H9 (cell line): ENCODE measurements around the gene C2orf15. TPM values are rescaled to one million over a fixed set of nuclear protein-coding genes. Genes with fewer than 3 reads are reported as not detected.

Source experiments
- DNase-seq: peaks from one replicate; pipeline ENCODE4 v3.0.0-alpha.2; 2017
- H2AFZ ChIP-seq: one replicate; pipeline ENCODE4 v1.6.1; 2013; ENCODE audit warnings: mild to moderate bottlenecking, low read length, control low read depth, moderate library complexity
- H2AK5ac ChIP-seq: 2 replicates; pipeline ENCODE4 v1.6.1; 2013; ENCODE audit warnings: low read length, control low read depth, mixed read lengths; ENCODE audit not compliant: insufficient read length
- H2BK120ac ChIP-seq: one replicate; pipeline ENCODE4 v1.6.1; 2013; ENCODE audit warnings: low read depth, mild to moderate bottlenecking, low read length, control low read depth, inconsistent platforms; ENCODE audit not compliant: poor library complexity, severe bottlenecking
- H2BK12ac ChIP-seq: 2 replicates; pipeline ENCODE4 v1.6.1; 2013; ENCODE audit warnings: low read length, control low read depth, mixed read lengths, low read depth; ENCODE audit not compliant: insufficient read length
- H2BK15ac ChIP-seq: 2 replicates; pipeline ENCODE4 v1.6.1; 2013; ENCODE audit warnings: low read depth, low read length, control low read depth
- H2BK20ac ChIP-seq: one replicate; pipeline ENCODE4 v1.6.1; 2013; ENCODE audit warnings: low read depth, mild to moderate bottlenecking, low read length, control low read depth, inconsistent platforms; ENCODE audit not compliant: poor library complexity, severe bottlenecking
- H2BK5ac ChIP-seq: 2 replicates; pipeline ENCODE4 v1.6.1; 2013; ENCODE audit warnings: low read length, control low read depth, mixed read lengths; ENCODE audit not compliant: insufficient read length
- H3K14ac ChIP-seq: 2 replicates; pipeline ENCODE4 v1.6.1; 2013; ENCODE audit warnings: low read length, control low read depth; ENCODE audit not compliant: insufficient read depth
- H3K18ac ChIP-seq: 2 replicates; pipeline ENCODE4 v1.6.1; 2013; ENCODE audit warnings: low read depth, mild to moderate bottlenecking, mixed read lengths, low read length, control low read depth; ENCODE audit not compliant: insufficient read length
- H3K23ac ChIP-seq: 2 replicates; pipeline ENCODE4 v1.6.1; 2013; ENCODE audit warnings: low read length, control low read depth, mixed read lengths, low read depth; ENCODE audit not compliant: insufficient read length
- H3K23me2 ChIP-seq: 2 replicates; pipeline ENCODE4 v1.6.1; 2013; ENCODE audit warnings: low read depth, mild to moderate bottlenecking, mixed read lengths, low read length, control low read depth; ENCODE audit not compliant: insufficient read length, poor library complexity, severe bottlenecking
- H3K27ac ChIP-seq: 2 replicates; pipeline ENCODE4 v1.5.1; 2013; ENCODE audit warnings: low read length, control low read depth, mixed read lengths, low read depth; ENCODE audit not compliant: insufficient read length
- H3K27me3 ChIP-seq: 2 replicates; pipeline ENCODE4 v1.6.1; 2013; ENCODE audit warnings: low read length, control low read depth, inconsistent platforms; ENCODE audit not compliant: insufficient read depth
- H3K4ac ChIP-seq: 2 replicates; pipeline ENCODE4 v1.6.1; 2013; ENCODE audit warnings: low read depth, mild to moderate bottlenecking, control low read depth, inconsistent platforms, low read length, moderate library complexity
- H3K4me1 ChIP-seq: 2 replicates; pipeline ENCODE4 v1.6.1; 2013; ENCODE audit warnings: low read length, control low read depth, inconsistent platforms; ENCODE audit not compliant: insufficient read depth
- H3K4me2 ChIP-seq: 2 replicates; pipeline ENCODE4 v1.6.1; 2013; ENCODE audit warnings: low read length, control low read depth, mixed read lengths; ENCODE audit not compliant: insufficient read length, insufficient read depth
- H3K56ac ChIP-seq: 2 replicates; pipeline ENCODE4 v1.6.1; 2013; ENCODE audit warnings: low read depth, mild to moderate bottlenecking, mixed read lengths, low read length, control low read depth; ENCODE audit not compliant: insufficient read length
- H3K79me1 ChIP-seq: 2 replicates; pipeline ENCODE4 v1.6.1; 2013; ENCODE audit warnings: low read depth, mild to moderate bottlenecking, moderate library complexity, low read length, control low read depth, inconsistent platforms; ENCODE audit not compliant: insufficient read depth, poor library complexity, severe bottlenecking
- H3K79me2 ChIP-seq: 2 replicates; pipeline ENCODE4 v1.6.1; 2013; ENCODE audit warnings: low read length, control low read depth, inconsistent platforms; ENCODE audit not compliant: insufficient read depth
- H3K9ac ChIP-seq: 2 replicates; pipeline ENCODE4 v1.6.1; 2013; ENCODE audit warnings: low read length, control low read depth, mixed read lengths; ENCODE audit not compliant: insufficient read length; ENCODE audit errors: extremely low read depth
- H3K9me3 ChIP-seq: one replicate; pipeline ENCODE4 v1.6.1; 2013; ENCODE audit warnings: low read depth, low read length, inconsistent platforms; ENCODE audit not compliant: control insufficient read depth
- H3T11ph ChIP-seq: one replicate; pipeline ENCODE4 v1.6.1; 2013; ENCODE audit warnings: mild to moderate bottlenecking, low read length, control low read depth, inconsistent platforms
- H4K20me1 ChIP-seq: one replicate; pipeline ENCODE4 v1.6.1; 2013; ENCODE audit not compliant: control insufficient read depth, insufficient read length, insufficient read depth
- H4K5ac ChIP-seq: 2 replicates; pipeline ENCODE4 v1.6.1; 2013; ENCODE audit warnings: low read depth, mild to moderate bottlenecking, mixed read lengths, low read length, control low read depth; ENCODE audit not compliant: insufficient read length
- H4K8ac ChIP-seq: replicated peaks from 2 replicates; pipeline ENCODE4 v1.6.1; 2013; ENCODE audit warnings: low read length, control low read depth, mixed read lengths, low read depth; ENCODE audit not compliant: insufficient read length
- H4K91ac ChIP-seq: 2 replicates; pipeline ENCODE4 v1.6.1; 2013; ENCODE audit warnings: low read depth, mild to moderate bottlenecking, moderate library complexity, mixed read lengths, low read length, control low read depth; ENCODE audit not compliant: insufficient read length
- H3K27ac Mint-ChIP-seq, 3 experiments: 2 replicates in 2 of 3; 3 replicates in 1 of 3; pipeline ENCODE4 v1.8.0; 2020 to 2021; ENCODE audit warnings: mixed read lengths in 3 of 3, mild to moderate bottlenecking in 1 of 3, moderate library complexity in 1 of 3
- H3K27me3 Mint-ChIP-seq: 2 replicates; pipeline ENCODE4 v1.8.0; 2021; ENCODE audit warnings: low read depth, mild to moderate bottlenecking, moderate library complexity, mixed read lengths
- H3K36me3 Mint-ChIP-seq, 3 experiments: 2 replicates in 2 of 3; 3 replicates in 1 of 3; pipeline ENCODE4 v1.8.0; 2020 to 2021; ENCODE audit warnings: low read depth in 3 of 3, mixed read lengths in 3 of 3; ENCODE audit not compliant: insufficient read depth in 1 of 3
- H3K4me1 Mint-ChIP-seq, 2 experiments: 2 replicates each; pipeline ENCODE4 v1.8.0; 2020; ENCODE audit warnings: mixed read lengths in 2 of 2
- H3K4me3 Mint-ChIP-seq, 2 experiments: 2 replicates in 1 of 2; 3 replicates in 1 of 2; pipeline ENCODE4 v1.8.0; 2020 to 2021; ENCODE audit warnings: mild to moderate bottlenecking in 2 of 2, mixed read lengths in 2 of 2, moderate library complexity in 1 of 2
- H3K9me3 Mint-ChIP-seq, 2 experiments: 2 replicates in 1 of 2; 3 replicates in 1 of 2; pipeline ENCODE4 v1.8.0; 2020; ENCODE audit warnings: mild to moderate bottlenecking in 2 of 2, mixed read lengths in 2 of 2, moderate library complexity in 1 of 2
- WGBS: extraction: QIAGEN DNeasy Blood & Tissue Kit; methylation state at CpG from one replicate; pipeline ENCODE4 v1.1.7; 2013; ENCODE audit warnings: missing lambda C conversion rate, low lambda C conversion rate, mixed read lengths; ENCODE audit not compliant: insufficient read length; ENCODE audit errors: extremely low coverage; 5-methylcytosine and 5-hydroxymethylcytosine counted together
- total RNA-seq: library from RNA; stranded (reverse); gene quantifications from 2 replicates; pipeline ENCODE4 v1.2.1, GENCODE V29; 2021
- TF ChIP-seq, protein P1 (sequence below): fragments of 200-600 bp; sonication (generic); conservative IDR thresholded peaks from 3 replicates; pipeline ENCODE4 v1.8.0; 2021; ENCODE audit warnings: antibody characterized with exemption, mild to moderate bottlenecking

Gene C2orf15
- total RNA-seq, 1 experiment from 2014 or later: 6.2 TPM

DNA sequence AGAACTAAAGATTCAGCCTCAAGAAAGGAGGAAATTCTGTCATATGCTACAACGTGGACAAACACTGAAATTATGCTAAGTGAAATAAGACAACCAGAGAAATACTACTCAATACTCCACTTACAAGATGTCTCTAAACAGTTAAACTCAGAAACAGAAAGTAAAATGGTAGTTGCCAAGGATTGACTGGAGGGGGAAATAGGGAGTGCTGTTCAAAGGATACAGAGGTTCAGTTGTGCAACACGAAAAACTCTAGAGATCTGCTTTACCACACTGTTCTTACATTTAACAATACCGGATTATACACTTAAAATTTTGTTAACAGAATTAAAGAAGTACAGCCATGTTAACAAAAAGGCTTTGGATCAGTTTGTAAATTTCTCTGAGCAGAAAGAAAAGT is 39.8 kb upstream of the C2orf15 start:
- Histone ChIP-seq H3K9me3 (no peaks in the 10 kb centered on the region), H3K18ac (no peak overlapping the region), H3K79me1 (no peaks in the 10 kb centered on the region), H2BK5ac (no peak overlapping the region), H4K91ac (no peak overlapping the region), H2AK5ac (no peak overlapping the region), H2BK120ac (no peak overlapping the region), H2BK15ac (no peak overlapping the region), H3K4me2 (no peak overlapping the region), H3K27ac (no peak overlapping the region), H3K4me1 (no peaks in the 10 kb centered on the region), H3K23me2 (no peaks in the 10 kb centered on the region), H4K20me1 (no peaks in the 10 kb centered on the region), H3K4ac (no peak overlapping the region), H2BK12ac (no peak overlapping the region), H3K23ac (no peak overlapping the region), H4K8ac (no peak overlapping the region), H3K9ac (no peak overlapping the region), H3T11ph (no peak overlapping the region), H3K79me2 (no peaks in the 10 kb centered on the region), H2AFZ (no peak overlapping the region), H3K14ac (no peak overlapping the region), H2BK20ac (no peak overlapping the region), H4K5ac (no peak overlapping the region), H3K56ac (no peak overlapping the region), H3K27me3 (no peaks in the 10 kb centered on the region)
- Mint-ChIP-seq H3K27ac (no peak overlapping the region), H3K36me3 (no peaks in the 10 kb centered on the region), H3K4me3 (no peak overlapping the region), H3K4me1 (no peaks in the 10 kb centered on the region), H3K27me3 (no peaks in the 10 kb centered on the region), H3K9me3 (no peaks in the 10 kb centered on the region)
- WGBS: no CpG with 5 or more reads among the region's 3 CpGs
- TF ChIP-seq, protein P1, sequence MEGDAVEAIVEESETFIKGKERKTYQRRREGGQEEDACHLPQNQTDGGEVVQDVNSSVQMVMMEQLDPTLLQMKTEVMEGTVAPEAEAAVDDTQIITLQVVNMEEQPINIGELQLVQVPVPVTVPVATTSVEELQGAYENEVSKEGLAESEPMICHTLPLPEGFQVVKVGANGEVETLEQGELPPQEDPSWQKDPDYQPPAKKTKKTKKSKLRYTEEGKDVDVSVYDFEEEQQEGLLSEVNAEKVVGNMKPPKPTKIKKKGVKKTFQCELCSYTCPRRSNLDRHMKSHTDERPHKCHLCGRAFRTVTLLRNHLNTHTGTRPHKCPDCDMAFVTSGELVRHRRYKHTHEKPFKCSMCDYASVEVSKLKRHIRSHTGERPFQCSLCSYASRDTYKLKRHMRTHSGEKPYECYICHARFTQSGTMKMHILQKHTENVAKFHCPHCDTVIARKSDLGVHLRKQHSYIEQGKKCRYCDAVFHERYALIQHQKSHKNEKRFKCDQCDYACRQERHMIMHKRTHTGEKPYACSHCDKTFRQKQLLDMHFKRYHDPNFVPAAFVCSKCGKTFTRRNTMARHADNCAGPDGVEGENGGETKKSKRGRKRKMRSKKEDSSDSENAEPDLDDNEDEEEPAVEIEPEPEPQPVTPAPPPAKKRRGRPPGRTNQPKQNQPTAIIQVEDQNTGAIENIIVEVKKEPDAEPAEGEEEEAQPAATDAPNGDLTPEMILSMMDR: no peak
- no peak for DNase-seq
